Activated CD8-positive, alpha-beta memory T cell treated with anti-CD3 and anti-CD28 coated beads for 4 hours (primary cell): ENCODE results near the gene EDNRB.
"Not testable (repeated sequence)": the region's sequence is repeated elsewhere in the genome, so short reads cannot be mapped to it uniquely, and the experiment has no call there.

Experiments used
- DNase-seq, 2 donors: peaks; one replicate each; pipeline ENCODE4 v3.0.0-alpha.2; 2020; ENCODE audit warnings: low read depth in 2 of 2

The EDNRB gene

DNA sequence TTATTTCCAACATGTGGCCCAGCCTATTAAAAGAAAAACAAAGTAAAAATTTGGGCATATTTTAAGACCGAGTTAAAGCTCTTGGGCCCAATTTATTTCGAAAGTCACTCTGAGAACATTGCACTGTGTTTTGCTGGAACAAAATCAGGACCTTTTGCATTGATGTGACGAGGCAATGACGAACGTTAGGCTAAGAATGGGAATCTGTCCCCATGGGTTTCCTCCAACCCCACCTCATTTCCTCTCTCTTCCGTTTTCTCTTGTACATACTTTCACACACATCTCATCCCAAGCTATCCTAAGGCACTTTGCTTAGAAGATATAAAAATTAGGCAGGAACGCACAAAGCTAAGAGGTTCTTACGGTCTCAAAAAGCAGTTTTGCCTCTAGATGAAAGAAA is 22.1 kb downstream of the EDNRB start:
- DNase-seq, result no peak

DNA sequence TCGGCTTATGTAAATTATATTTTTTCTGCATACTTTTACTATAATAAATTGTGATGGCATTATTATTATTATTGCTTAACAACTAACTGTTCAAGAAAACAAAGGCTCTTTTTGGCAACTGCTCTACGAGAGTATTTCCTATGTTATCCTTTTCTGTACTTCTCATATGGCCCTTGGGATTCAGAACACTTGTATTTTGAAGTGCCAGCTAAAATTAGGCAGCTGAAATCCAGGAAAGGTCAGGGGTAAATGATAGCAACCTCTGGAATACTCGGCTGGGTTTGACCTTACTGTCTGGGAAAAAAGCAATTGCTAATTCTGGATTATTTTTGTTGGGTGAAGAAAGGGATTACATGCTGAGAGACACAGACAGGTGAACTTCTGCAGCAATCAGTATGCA is 23.9 kb downstream of the EDNRB start:
- DNase-seq, result no peak

DNA sequence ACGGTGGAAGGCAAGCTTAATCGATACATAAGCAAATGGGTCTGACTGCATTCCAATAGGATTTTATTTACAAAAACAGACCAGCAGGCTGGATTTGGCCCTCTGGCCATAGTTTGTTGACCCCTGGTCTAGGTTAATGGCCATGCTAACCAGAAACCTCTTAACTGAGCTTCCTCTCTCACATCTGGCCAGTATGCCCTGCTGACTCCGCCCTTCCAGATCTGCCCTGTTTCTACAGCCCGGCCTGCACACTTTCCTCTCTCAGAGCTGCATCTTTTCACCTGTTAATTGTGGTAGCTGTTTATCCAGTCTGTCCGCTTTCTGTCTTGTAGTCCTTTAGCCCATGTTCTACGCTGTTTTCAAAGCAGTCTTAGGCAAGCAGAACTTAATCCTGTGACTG is 25.6 kb downstream of the EDNRB start:
- no peak for DNase-seq

DNA sequence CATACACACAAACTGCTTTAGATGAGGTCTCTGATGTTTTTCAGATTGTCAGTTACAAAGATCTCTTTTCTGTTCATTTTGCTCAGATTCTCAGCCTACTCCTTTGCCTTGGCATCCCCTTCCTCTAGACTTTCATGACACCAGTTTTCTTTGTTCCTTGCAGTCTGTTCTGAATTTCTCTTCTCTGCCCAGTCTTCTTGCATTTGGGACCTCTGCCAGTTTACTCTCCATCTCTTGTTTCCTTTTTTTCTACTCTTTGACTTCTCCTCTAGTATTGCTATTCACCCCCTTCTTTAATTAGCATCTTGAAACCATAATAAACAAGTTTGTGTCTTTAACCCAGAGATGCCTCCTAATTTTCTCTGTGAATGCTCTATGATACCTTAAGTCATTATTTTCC is 26.1 kb downstream of the EDNRB start:
- no peak for DNase-seq

DNA sequence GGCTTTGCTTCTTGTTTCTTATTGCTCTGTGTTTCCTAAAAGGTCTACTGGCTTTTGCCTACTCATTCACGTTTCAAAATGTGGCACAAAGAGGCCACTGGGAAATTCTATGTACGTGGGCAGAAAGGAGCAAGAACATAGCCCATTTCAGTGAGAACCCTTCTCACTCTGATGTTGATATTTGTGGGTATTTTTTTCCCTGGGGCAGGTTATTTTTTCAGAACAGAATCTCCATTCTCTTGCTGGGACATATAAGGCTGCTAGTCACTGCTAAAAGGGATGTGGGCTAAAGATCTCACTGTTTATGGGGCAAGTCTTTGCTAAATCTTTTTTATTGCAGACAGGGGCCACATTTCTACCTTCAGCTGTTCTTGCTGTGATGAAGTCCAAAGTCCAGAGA is 27.1 kb downstream of the EDNRB start:
- DNase-seq, result no peak

DNA sequence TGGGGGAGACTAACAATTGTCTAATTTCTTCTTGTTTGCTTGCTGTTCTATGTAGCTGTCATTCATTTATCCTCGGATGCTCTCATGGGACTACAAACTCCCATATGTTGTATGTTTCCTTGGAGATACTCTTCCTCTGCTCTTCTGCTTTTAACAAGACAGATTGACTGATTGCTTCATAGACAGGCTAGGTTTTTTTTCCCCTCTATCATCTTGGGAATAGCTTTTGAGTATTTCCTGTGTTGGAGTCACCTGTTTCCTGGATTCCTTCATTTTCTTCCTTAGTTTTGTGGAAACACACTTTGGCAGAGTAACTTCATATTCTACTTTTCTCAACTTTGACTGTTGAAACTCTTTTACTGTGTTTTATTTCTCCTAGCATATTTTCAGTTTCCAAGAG is 27.6 kb downstream of the EDNRB start:
- DNase-seq, result no peak

DNA sequence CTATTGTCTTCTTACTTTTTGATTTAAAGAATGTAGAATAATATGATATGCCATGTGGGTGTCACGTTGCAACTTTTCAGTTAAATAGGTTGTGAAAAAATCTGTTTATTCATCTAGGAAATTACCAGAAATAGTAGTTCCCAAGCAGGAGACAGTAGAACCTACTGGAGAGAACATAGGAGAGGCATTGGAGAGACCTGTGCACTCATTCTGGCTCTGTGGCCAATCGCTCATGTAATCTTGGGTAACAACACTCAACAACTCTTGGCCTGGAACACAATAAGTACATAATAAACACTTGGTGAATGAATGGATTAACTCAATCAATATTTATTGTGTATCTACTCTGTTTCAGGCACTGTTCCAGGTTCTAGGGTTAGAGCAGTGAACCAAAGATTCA is 35.3 kb downstream of the EDNRB start:
- DNase-seq, result no peak

DNA sequence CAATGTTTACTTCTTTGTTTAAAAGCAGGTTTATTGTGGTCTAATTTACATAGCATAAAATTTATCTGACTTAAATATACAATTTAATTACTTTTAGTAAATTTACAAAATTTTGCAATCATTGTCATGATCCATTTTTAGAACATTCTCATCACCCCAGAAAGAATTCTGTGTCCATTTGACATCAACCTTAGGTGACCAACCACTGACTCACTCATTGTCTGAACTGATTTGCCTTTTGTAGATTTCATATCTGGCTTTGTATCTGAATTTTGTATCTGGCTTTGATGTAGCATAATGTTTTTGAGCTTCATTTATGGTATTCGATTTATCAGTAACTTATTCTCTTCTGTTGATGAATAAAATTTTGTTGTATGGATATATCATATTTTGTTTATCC is 40.4 kb downstream of the EDNRB start:
- DNase-seq, result no peak

DNA sequence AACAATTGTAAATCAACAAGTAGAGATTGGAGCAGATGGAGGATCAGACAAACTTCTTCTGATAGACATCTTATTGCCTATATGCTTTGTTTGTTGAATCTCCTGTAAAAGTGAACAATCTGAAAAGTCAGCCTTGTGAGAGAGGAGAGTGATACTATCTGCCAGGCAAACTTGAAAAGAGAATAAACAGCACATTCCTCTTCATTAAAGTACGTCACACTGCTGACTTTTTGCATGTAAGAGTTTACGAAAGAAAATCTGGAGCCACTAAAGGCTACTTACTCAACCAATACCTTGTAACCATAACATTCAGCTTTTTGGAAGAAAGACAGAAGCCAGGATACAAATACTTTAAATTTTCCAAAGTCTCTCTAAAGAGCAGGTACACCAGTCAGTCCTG is 42.5 kb downstream of the EDNRB start:
- no peak for DNase-seq

DNA sequence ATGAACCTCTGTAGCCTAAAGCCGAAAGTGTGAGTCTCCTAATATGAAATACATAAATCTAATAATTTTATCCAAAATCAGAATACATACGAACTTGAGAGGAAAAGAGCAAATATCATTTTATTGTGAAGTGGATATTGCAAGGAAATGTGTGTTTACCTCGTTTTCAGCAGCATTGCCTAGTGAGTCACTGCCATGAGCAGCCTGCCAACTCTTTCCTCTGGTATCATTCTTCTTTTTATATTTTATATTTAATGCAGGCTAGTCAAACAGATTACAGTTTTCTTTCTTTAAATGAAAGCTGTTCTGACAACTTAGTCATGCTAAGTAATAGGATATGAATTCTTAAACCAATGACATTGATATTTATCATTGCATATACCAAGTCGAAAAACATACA is 44.2 kb downstream of the EDNRB start:
- no peak for DNase-seq

DNA sequence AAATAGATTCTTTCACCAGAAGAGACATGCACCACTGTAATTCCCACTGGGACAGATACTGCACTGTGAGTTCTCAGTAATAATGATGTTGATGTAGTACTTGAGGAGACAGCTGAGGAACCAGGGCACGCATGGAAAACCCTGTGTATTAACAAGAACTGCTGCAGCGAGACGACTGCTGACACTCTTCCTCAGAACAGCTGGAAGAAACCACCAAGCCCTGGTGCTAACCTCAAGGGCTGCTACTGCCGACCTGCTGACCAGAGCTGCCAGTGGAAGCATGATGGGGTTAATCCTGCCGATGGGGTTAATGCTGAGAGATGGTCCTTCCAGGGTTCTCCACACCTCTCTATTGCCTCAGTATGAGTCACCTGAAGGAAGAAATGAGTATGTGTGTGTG is 45.6 kb downstream of the EDNRB start:
- DNase-seq, result no peak

DNA sequence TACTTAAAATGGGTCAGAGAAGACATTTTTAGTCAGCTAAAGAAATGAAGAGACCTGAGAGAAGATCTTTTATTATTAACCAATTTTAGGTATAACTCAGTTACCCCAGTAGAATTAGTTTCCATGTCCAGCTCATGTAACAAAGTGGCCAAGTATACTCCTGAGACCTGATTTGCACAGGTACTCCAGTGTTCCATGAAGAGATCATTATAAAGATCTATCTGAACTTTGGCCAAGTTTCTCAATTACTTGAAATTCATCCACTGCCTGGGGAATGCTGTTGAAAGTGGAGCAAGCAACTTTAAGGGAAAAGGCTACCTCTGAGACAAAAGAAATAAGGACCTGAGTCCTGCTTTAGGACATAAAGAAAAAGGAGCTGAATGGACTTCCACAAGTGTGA is 47.0 kb downstream of the EDNRB start:
- no peak for DNase-seq

DNA sequence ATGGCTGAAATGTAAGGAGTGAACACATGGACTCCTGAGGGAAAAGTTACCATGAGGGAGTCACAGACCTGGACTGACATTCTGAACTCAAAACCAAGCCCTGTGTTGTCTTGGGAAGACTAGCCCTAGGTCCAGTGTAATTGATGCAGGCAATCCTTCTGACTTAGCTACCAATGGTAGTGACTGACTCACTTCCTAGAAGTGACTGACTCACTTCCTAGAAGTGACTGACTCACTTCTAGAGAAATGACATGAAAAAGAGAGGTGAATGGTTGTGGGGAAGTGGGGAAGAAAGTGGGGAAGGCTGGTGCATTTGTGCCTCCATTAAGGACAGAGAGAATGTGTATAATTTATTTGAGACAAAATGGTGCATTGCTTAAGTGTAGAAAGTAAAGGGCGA is 49.9 kb downstream of the EDNRB start:
- DNase-seq, result no peak

DNA sequence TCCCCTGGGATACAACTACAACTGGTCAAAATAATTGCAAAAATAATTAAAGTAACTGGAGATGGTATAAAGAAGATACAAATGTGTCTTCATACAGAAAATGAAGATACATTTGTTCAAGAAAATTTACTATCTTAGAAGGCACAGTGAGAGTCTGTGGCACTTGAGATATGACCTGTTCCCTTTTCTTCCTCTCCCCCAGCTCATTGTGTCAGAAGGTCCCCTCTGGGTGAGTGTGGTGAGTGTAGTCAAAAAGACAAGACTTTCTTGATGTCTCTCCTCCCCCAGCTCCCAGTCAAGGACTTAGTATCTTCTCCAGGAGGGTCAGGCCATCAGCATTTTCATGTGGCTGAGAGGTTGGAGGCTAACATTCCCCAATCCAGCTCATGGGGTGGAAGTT is 51.7 kb downstream of the EDNRB start:
- no peak for DNase-seq

DNA sequence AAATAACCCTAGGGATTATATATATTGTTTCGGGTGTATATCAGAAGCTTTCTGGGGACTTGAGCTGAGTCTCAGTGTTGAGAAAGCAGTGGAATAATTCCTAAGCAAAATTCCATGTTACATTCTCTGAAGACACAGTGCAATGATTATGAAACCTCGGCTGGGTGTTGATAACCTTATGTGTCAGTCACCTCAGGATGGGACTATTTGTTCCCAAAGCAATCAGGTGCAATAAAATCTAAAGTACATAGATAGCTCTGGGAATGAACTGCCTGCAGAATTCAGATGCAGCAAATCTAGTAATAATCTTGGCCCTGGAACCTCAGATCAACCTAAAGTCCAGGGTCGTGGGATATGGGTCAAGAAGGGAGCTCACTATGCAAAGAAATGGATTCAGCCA is 53.0 kb downstream of the EDNRB start:
- DNase-seq, result no peak

DNA sequence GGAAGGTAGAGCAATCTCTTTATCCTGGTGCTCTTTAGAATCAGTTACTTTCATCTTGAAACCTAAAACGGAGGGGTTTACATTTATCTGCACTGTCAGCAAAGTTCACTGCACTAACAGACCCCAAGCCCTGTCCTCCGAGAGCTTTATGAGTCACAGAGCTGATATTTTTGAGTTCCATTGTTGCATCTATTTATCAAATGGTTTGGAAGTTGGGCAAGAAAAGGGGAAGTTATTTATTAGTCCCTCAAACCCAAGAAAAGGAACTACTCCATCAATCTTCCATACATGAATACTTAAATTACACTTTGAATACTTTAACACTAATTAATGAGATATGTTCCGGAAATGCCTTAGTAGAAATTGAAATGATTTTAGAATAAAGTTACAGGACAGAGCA is 55.5 kb downstream of the EDNRB start:
- no peak for DNase-seq

DNA sequence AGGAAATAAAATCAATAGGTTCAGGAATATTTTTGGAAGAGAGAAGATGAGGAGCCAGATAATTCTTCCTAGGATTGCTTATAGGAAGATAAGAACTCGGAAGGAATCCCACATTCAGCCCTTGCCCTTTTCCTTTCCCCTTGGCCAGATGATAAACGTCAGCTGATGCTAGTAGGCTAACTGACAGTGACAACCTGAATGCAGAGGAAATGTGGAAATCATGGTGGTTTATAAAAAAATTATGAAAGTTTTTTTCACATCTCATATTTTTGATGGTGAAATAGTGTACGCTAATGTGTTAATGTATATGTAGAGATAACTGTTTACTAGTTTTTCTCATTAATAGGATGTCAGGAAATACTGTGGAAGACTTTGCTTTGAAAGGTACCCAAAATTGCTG is 56.9 kb downstream of the EDNRB start:
- DNase-seq, result no peak

DNA sequence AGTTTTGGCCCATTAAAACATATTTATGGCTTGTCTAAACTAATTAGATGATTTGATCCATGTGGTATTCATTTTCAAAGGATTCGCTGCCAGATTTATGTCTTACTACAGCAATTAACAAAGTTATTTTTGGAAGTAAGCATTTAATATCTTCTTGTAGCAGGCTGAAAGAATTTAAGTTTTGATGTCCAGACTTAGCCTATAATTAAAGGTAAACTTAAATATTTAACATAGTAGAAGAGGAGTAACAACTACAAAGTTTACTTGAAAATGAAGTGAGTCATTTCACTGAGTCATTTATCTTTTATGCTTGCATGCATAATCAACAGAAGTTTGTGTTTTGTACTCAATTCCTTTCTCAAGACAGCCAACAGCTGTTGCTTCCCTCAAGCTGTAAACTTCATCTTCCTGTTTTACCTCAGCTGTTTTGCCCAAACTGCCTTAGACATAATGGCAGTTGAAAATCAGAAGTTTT is 58.1 kb downstream of the EDNRB start:
- DNase-seq, result no peak

DNA sequence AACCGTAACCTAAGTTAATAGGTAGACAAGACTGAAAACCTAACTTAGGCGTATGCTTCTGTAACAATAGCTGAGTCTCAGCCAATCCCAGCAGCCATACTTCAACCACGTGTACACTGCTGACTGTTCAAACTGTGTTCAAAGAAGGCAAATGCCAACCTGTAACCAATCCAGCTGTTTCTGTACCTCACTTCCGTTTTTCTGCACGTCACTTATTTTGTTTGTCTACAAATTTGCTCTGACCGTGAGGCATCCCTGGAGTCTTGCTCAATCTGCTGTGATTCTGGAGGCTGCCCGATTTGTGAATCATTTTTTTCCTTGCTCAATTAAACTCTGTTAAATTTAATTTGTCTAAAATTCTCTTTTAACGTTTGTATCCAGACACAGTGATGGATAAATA is 59.2 kb downstream of the EDNRB start:
- DNase-seq, result no peak

DNA sequence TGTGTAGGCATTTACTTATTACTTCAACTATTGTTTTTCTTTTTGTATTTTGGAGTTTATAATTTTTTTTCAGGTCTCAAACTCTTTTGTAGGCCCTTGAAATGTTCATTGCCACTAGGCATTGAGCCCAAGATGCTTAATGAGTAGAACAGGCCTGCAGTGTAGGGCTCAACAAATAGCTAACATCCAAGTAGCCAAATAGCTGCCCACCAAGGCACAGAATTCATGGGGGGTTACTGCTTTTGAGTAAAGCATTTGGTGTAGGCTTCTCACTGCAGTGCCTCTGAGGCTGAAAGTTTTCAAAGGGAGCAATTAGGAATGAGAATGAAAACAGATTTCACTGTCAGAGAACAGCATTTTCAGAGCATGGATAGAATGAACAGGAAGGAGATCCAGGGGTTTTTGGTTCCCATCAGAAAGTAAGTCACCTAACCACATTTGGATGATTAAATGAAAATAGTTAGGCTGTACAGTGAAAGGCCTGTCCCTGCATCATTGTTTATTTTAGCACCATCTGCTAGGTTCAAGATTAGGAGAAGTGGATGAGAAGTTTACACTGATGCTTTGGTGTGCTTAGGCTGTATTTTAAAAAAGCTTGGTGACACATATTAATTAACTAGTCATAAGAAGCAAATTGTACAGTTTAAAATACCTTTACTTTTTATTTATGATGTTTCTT is 61.0 kb downstream of the EDNRB start:
- DNase-seq, result no peak

DNA sequence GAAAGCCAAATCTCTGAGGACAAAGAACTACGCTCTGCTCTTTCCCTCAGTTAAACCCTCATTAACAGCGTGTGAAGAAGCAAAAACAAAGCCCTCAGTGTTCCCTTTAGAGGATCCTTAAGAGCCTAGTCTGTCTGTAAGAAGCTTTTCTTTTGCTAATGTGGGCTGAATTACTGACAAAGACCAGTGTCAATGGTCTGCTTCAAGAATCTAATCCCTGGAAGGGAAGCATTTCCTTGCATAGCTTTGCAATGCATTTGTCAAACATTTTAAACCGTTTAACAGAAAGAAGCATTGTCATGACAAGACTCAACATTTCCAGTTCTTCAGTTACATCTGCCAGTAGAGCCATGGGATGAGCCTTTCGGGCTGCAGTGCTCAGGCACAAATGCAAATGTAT is 64.9 kb downstream of the EDNRB start:
- no peak for DNase-seq

DNA sequence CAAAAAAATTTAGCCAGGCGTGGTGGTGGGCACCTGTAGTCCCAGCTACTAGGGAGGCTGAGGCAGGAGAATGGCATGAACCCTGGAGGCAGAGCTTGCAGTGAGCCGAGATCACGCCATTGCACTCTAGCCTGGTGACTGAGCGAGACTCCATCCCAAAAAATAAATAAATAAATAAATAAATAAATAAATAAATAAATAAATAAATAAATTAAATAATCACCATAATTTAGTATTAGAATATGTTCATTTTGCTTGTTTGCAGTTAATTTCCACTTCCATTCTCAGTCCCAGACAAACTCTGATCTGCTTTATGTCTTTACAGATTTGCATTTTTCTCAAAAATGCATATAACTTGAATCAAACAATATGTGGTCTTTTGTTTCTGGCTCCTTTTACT is 70.6 kb downstream of the EDNRB start:
- not testable (repeated sequence) for DNase-seq

DNA sequence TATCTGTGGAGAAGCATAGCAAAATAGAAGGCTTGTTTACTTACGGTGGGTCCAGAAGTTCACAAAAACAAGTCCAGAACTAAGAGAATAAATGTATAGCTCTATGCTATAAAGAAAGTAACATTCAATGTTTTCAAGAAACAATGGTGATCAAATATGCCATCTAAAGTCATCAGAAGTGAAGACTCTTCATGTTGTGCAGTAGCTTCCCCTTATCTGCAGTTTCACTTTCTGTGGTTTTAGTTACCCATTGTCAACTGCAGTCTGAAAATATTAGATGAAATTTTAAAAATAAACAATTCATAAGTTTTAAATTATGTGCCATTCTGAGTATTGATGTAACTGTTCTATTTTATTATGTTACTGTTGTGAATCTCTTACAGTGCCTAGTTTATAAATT is 72.5 kb downstream of the EDNRB start:
- no peak for DNase-seq
